ENCODE results near the gene ZNF670. TPM values are rescaled to one million over a fixed set of nuclear protein-coding genes. Genes with fewer than 3 reads are reported as not detected.
"Not testable (repeated sequence)": the region's sequence is repeated elsewhere in the genome, so short reads cannot be mapped to it uniquely, and the experiment has no call there.

ZNF670 gene
- total RNA-seq, result 1 to 10 TPM; 1.9 to 4.6 (median 2.6) TPM

- in situ Hi-C loops (cut with MboI; ENCODE audit: low pct_ligation_motif_present in 1 of 4, low pct_unique_long_range_greater_than_20kb in 1 of 4, low sequenced_read_pairs in 3 of 4), result no loop called here
Observed at GRCh38 chr1:247078258-247079140, at the start of gene ZNF670. Gene ZNF670 (minus strand): TSS chr1:247078811. CDS start chr1:247078596, 215 bp downstream.

GRCh38 chr1:247127519-247128282, 49.1 kb upstream of the ZNF670 start:
- Histone ChIP-seq H3K9me3 (peaks cover 12 to 14% of the 10 kb centered on the region in 2 donors), H3K4me3 (peak overlapping the region in 2 of 4 donors; percentile 11 to 25), H3K36me3 (peaks cover 0 to 13% (median 4%) of the 10 kb centered on the region in 4 donors), H3K27ac (peak overlapping the region; percentile 10 to 71 (median 48))
- H3K4me1 ChIP-seq; in situ Hi-C loops (cut with MboI; ENCODE audit: low pct_ligation_motif_present in 1 of 4, low pct_unique_long_range_greater_than_20kb in 1 of 4, low sequenced_read_pairs in 3 of 4); intact Hi-C loops (cut with DNase I; ENCODE audit: low total_unique reads); DNase-seq; H3K27me3 ChIP-seq: not testable (repeated sequence)
- 20 to 25% methylated on average over 3 to 13 of the region's 18 CpGs for WGBS, 2 donors (ENCODE audit: low coverage in 1 of 2)

More at GRCh38 chr1:247078258-247079140, at the start of gene ZNF670:
- peak; percentile 97 for DNase-seq
- 0% methylated on average over 4 to 38 of the region's 57 CpGs for WGBS, 2 donors (ENCODE audit: low coverage in 1 of 2)
- Histone ChIP-seq H3K4me3 (peak within 1 kb of the TSS; percentile 54 to 96 (median 78)), H3K4me1 (peaks cover 0 to 18% (median 7%) of the 10 kb centered on the region in 4 donors), H3K36me3 (no peaks in the 10 kb centered on the region), H3K27me3 (no peaks in the 10 kb centered on the region), H3K27ac (peak within 1 kb of the TSS; percentile 80 to 84 (median 83)), H3K9me3 (no peaks in the 10 kb centered on the region)
- TF ChIP-seq POLR2A (IDR thresholded peaks at IDR 0.05) (peak; percentile 69), POLR2AphosphoS5 (IDR thresholded peaks at IDR 0.05) (peak; percentile 78 to 84 (median 80)), EP300 (IDR thresholded peaks at IDR 0.05; ENCODE audit: low read depth) (no peak), CTCF (IDR thresholded peaks at IDR 0.05) (no peak)
- intact Hi-C loops (cut with DNase I; ENCODE audit: low total_unique reads), result loop anchor here (2.0 kb wide), 1 partner anchor 254 kb away; no protein-coding TSS in a partner anchor

- WGBS, 2 donors (ENCODE audit: low coverage in 1 of 2), result no CpG with 5 or more reads among the region's 46 CpGs
- H3K36me3 ChIP-seq; H3K4me1 ChIP-seq; H3K27me3 ChIP-seq; in situ Hi-C loops (cut with MboI; ENCODE audit: low pct_ligation_motif_present in 1 of 4, low pct_unique_long_range_greater_than_20kb in 1 of 4, low sequenced_read_pairs in 3 of 4); H3K27ac ChIP-seq; intact Hi-C loops (cut with DNase I; ENCODE audit: low total_unique reads); H3K9me3 ChIP-seq; H3K4me3 ChIP-seq; DNase-seq: not testable (repeated sequence)
Observed at GRCh38 chr1:247126601-247127000, 48.0 kb upstream of the ZNF670 start.

DNA sequence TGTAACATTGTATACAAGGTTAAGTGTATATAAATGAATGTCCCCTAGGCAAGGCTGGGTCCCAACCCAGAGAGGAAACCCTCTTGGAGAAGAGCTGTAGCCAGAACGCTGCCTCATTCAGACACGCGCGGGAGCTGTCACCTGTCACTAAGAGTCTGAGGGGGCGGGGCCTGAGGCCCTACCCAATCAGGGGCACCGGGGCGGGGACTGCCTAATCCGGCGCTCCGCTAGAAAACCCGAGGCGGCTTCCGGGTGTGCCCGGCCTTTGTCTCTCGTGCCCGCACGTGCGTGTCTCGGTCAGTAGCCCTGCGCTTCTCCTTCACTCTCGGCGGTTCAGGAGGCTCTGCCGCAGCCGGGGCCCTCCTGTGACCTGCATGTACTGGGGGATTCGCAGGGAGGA, 47.6 kb upstream of the ZNF670 start:
- H3K36me3 ChIP-seq; H3K27me3 ChIP-seq; H3K27ac ChIP-seq; in situ Hi-C loops (cut with MboI; ENCODE audit: low pct_ligation_motif_present in 1 of 4, low pct_unique_long_range_greater_than_20kb in 1 of 4, low sequenced_read_pairs in 3 of 4); H3K4me3 ChIP-seq; H3K9me3 ChIP-seq; DNase-seq; intact Hi-C loops (cut with DNase I; ENCODE audit: low total_unique reads); H3K4me1 ChIP-seq: not testable (repeated sequence)
- WGBS, 2 donors (ENCODE audit: low coverage in 1 of 2), result no CpG with 5 or more reads among the region's 25 CpGs

DNA sequence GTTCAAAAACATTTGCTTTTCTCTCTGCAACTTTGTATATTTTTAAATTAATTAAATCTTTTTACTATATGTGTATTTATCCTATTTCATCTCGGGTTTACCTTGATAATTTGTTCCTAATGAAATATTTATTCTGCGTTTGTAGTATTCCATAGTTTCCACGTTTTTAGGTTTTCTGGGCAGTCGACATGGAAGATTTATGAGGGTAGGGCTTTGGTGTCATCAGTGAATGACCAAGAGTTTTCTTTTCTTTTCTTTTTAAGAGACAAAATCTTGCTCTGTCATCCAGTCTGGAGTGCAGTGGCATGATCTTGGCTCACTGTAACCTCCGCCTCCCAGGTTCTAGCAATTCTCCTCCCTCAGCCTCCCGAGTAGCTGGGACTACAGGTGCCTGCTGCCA, 42.8 kb upstream of the ZNF670 start:
- no peak overlapping the region for H3K4me3 ChIP-seq
- H3K36me3 ChIP-seq, result no peaks in the 10 kb centered on the region
- no peaks in the 10 kb centered on the region for H3K9me3 ChIP-seq
- DNase-seq, result no peak
- no peak overlapping the region for H3K27ac ChIP-seq
- TF ChIP-seq POLR2A (IDR thresholded peaks at IDR 0.05), result no peak
- no peak for TF ChIP-seq POLR2AphosphoS5 (IDR thresholded peaks at IDR 0.05)
- no peak for TF ChIP-seq EP300 (IDR thresholded peaks at IDR 0.05; ENCODE audit: low read depth)
- no peak for TF ChIP-seq CTCF (IDR thresholded peaks at IDR 0.05)
- 70 to 77% methylated on average over 6 of the region's 6 CpGs for WGBS, 2 donors (ENCODE audit: low coverage in 1 of 2)
- in situ Hi-C loops (cut with MboI; ENCODE audit: low pct_ligation_motif_present in 1 of 4, low pct_unique_long_range_greater_than_20kb in 1 of 4, low sequenced_read_pairs in 3 of 4) (no loop called here), intact Hi-C loops (cut with DNase I; ENCODE audit: low total_unique reads) (no loop called here)
- H3K27me3 ChIP-seq, result no peaks in the 10 kb centered on the region
- H3K4me1 ChIP-seq, result no peaks in the 10 kb centered on the region

GRCh38 chr1:247120408-247120668, 41.7 kb upstream of the ZNF670 start:
- H3K4me3 ChIP-seq; intact Hi-C loops (cut with DNase I; ENCODE audit: low total_unique reads); H3K9me3 ChIP-seq; H3K27me3 ChIP-seq; H3K36me3 ChIP-seq; DNase-seq; H3K4me1 ChIP-seq; in situ Hi-C loops (cut with MboI; ENCODE audit: low pct_ligation_motif_present in 1 of 4, low pct_unique_long_range_greater_than_20kb in 1 of 4, low sequenced_read_pairs in 3 of 4); H3K27ac ChIP-seq: not testable (repeated sequence)
- WGBS, 2 donors (ENCODE audit: low coverage in 1 of 2), result 92% methylated on average over 4 of the region's 4 CpGs; no CpG with 5 or more reads in 1 of the 2 donors

All from transverse colon (tissue), 4 donors.